CD4-positive, alpha-beta T cell treated with Interleukin-4 for 1 hour (primary cell): ENCODE data around the gene TTLL8.

ENCODE experiments used
- DNase-seq, 2 donors: peaks; one replicate each; pipeline ENCODE4 v3.0.0-alpha.2; 2020 to 2022

TTLL8 gene

DNA sequence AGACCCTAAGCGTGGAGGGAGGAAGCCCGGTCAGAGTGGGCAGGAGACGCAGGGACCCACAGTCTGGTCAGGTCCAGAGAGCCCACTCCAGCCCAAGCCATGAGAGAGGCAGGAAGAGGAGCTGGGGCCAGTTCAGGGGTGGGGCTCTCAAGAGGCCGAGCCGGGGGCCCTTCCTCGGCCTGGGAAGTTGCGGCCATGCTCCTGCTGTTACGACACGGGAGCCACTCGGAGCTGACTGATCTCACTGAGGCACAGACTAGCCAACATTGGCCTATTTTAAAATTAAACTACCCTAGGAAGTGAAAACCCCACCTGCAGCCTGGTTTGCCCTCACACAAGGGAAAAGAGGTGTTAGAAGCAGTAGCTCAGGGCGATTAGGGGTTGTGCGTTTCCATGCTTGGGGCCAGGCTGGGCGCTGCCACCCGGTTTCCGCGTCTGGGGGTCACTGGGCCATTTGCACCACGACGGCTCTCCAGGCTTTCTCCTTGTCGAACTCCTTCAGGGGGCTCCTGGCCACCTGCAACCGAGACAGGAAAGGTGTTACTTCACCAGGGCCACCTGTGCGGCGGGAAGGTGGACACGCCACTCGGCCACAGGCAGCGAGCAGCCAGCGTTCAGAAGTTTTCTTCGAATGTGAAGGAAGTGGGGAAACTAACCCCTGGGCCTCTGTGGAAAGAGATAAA, 3.2 kb upstream of the TTLL8 start:
- DNase-seq: no peak

GRCh38 chr22:50060441-50061140, 2.5 kb upstream of the TTLL8 start:
- DNase-seq: no peak

GRCh38 chr22:50059881-50060262, 1.8 kb upstream of the TTLL8 start:
- no peak for DNase-seq

DNA sequence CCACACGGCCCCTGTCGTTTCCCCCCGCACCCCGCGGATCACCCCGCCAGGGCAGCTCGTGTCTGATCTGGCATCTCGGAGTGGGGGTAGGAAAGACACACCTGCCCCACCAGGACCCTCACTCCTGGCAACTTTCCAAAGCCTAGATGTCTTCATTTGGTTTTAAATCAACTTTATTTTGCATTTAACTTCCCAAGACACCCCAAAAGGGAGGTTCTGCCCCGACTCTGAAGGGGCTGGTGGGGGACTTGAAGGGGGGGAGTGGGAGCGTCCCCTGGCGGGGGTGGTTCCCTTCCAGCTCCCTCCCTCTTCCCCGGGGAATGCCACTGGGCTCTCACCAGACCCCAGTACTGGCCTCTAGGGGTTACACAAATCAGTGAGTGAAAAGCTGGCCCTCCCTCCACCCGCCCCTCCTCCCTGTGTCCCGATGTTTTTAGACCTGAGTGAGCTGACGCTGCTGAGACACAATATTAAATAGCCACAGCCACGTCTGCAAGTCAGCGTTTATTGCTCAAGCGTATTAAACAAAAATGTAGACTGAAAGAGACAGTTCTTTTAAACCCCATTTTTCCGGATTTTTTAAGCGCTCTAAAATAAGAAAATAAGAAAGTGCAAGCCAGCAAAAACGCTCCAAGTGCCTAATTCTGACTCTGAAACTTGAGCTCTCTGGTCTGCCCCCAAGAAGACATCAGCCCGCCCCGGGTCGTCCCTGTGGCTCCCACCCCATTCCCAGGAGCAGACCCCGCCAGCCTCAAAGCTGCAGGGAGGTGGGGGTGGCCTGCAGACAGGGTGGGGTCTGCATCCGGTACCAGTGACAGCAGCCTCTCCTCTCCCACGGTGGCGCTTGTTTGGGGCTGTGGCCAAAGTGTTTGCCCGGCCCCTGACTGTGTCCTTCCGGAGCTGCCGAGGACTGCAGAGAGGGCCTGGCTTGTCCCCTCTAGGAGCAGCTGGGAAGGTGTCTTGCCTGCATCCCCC, 1.1 kb upstream of the TTLL8 start:
- DNase-seq: no peak

- DNase-seq: no peak
Measured at GRCh38 chr22:50057278-50058060, 629 bp downstream of the TTLL8 start.

GRCh38 chr22:50056214-50056972, 1.7 kb downstream of the TTLL8 start:
- DNase-seq: no peak

DNA sequence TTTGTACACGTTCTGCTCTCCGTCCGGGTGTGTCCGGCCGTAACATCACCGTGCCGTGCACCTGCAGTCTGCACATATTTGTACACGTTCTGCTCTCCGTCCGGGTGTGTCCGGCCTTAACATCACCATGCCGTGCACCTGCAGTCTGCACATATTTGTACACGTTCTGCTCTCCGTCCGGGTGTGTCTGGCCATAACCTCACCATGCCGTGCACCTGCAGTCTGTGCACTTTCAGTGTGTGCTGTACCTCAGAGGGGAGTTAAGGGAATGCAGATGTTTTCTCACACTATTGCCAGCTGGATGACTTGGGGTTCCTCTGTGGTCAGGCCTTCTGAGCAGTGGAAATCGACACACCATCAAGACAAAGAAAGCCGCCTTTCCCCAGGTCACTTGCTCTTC, 4.2 kb downstream of the TTLL8 start:
- no peak for DNase-seq

- DNase-seq: no peak
Measured at GRCh38 chr22:50051930-50052329, 6.2 kb downstream of the TTLL8 start.

- no peak for DNase-seq
Measured at GRCh38 chr22:50049299-50050195, 8.6 kb downstream of the TTLL8 start.

DNA sequence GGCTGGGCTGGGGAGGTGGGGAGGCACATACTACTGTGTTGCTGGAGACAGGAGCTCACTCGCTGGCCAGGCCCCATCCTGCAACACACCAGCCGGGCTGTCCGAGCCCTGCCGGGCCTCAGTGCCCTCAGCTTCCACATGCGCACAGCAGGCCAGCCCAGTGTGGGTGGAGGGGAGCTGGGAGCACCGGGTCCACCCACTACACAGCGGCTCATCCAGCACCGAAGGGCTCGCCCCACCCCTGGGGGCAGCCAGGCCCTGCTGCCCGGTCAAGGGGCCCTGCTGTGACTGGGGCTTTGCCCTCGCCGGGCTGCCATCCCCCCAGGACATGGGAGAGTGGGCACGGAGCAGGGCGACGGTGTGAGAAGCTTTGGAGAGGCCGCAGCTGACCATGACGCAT, 9.3 kb downstream of the TTLL8 start:
- DNase-seq: no peak

- DNase-seq: no peak
Measured at GRCh38 chr22:50048061-50048765, 9.9 kb downstream of the TTLL8 start.

DNA sequence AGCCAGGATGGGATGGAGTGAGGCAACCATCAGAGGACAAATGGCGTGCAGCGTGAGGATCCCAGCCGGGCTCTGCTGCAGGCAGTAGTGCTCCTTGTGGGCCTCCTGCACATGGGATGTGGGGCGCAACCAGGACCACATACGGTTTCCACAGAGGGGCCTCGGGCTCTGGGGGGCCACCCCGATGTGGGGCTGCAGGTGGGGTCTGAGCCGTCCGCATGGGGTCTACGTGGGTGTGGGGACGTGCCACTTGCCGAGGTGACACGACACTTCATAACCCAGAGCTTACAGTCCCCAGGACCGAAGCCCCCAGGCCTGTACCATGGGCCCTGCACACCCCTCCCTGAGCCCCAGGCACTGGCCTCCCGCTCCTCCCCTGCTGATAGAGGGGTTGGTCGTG, 10.8 kb downstream of the TTLL8 start:
- DNase-seq: no peak

- DNase-seq: no peak
Measured at GRCh38 chr22:50046481-50047245, 11.4 kb downstream of the TTLL8 start.

DNA sequence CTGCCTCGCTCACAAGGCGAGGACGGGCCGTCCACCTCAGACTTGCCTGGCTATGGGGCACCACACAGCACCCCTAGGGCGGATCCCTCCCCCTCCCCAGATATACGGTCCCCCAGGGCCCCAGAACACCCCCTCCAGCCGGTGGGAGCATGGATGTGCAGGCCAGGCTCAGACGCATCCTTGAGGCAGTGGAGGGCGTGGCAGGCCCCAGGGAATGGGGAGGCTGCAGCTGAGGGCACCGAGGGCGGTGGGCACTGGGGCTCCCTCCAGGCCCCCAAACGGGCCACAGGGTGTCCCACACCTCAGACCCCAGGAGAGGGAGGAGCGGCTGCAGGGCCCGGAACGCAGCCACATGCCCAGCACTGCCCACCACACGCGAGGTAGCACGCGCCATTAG, 12.1 kb downstream of the TTLL8 start:
- DNase-seq: no peak

DNA sequence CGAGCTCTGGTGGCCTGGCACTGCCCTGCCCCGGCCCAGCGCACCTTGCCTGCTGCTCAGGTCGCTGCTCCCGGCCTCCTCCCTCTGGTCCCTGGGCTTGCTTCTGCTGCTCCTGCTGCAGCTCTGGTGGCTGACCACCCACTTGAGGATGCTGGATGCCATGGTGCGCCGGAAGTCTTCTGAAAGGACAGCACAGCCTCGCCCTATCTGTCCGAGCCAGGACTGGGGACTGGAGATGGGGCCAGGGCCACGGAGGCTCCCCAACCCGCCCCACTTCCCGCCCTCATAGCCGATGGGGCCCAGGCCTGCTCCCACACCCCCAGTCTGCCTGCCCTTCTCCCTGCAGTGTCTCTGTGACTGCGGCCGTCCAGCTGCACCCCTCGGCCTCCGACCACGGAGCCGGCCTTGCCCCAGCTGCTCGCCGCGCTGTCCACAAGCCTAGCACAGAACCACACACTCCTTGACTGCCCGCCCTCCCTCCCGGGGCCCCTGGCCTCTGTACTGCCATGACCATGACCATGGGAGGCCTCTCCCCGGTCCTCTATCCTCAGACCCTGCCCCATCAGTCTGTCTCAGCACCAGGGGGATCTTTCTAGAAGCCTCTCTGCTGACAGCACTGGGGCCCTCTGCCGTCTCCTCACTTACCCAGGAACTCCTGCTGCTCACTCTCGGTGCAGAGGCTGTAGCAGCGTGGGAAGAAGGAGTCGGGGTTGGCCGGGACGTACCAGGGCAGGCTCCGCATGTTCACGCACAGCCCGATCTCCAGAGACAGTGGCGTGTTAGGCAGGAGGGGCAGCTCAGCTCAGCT, 12.7 kb downstream of the TTLL8 start:
- DNase-seq: no peak

GRCh38 chr22:50044485-50045118, 13.5 kb downstream of the TTLL8 start:
- DNase-seq: no peak

DNA sequence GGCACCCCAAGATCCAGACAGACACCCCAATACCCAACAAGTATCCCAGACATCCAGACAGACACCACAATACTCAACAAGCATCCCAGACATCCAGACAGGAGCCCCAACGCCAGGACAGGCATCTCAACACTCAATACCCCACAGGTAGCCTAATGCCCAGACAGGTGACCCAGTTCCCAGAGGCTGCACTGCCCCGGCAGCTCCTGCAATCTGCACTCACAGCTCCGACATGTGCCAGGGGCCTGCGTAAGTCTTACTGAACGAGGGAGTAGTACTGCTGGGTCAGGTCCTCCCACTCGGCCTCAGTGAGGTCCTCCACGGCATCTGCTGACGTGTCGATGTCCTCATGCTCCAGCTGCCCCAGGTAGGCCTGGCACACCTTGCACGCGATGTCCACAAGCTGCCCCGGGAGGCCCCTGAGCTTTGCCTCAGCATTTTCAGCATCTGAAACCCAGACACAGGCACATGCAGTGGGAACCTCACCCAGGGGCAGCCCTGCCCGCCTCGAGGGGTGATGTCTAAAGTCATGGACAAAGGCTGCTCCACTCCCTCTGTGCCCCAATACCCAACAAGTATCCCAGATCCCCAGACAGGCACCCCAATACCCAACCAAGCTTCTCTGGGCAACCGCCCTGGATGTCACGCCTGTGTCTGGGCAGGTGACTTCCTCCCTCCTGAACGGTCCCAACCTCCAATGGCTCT, 16.6 kb downstream of the TTLL8 start:
- no peak for DNase-seq
